Naive B cell (primary cell): ENCODE data around the gene HERPUD1. TPM values are rescaled to one million over a fixed set of nuclear protein-coding genes. Genes with fewer than 3 reads are reported as not detected.

Experiments
- ATAC-seq, 2 donors: fragments of 150-1000 bp; cut with Tn5 transposase; 2 replicates each; pipeline ENCODE4 v1.10.0; 2021; ENCODE audit warnings: low read depth in 2 of 2, mild to moderate bottlenecking in 2 of 2, moderate library complexity in 2 of 2
- DNase-seq: peaks from one replicate; pipeline ENCODE4 v3.0.0; 2022
- H3K27ac Mint-ChIP-seq, 6 donors: one replicate each; pipeline ENCODE4 v1.8.0; 2020 to 2022; ENCODE audit warnings: mild to moderate bottlenecking in 6 of 6, mixed read lengths in 6 of 6, moderate library complexity in 5 of 6, inconsistent platforms in 2 of 6
- H3K27me3 Mint-ChIP-seq, 3 donors: one replicate each; pipeline ENCODE4 v1.8.0; 2021 to 2022; ENCODE audit warnings: mixed read lengths in 3 of 3, mild to moderate bottlenecking in 1 of 3
- H3K36me3 Mint-ChIP-seq, 2 donors: one replicate each; pipeline ENCODE4 v1.8.0; 2020 to 2022; ENCODE audit warnings: mixed read lengths in 2 of 2, inconsistent platforms in 1 of 2, mild to moderate bottlenecking in 1 of 2
- H3K4me1 Mint-ChIP-seq, 3 donors: one replicate each; pipeline ENCODE4 v1.8.0; 2020 to 2022; ENCODE audit warnings: mixed read lengths in 3 of 3, inconsistent platforms in 1 of 3, mild to moderate bottlenecking in 1 of 3, moderate library complexity in 1 of 3
- H3K4me3 Mint-ChIP-seq, 8 donors: one replicate each; pipeline ENCODE4 v1.8.0; 2020 to 2022; ENCODE audit warnings: mild to moderate bottlenecking in 8 of 8, mixed read lengths in 8 of 8, moderate library complexity in 8 of 8, inconsistent platforms in 2 of 8
- H3K9me3 Mint-ChIP-seq, 7 donors: one replicate each; pipeline ENCODE4 v1.8.0; 2020 to 2022; ENCODE audit warnings: mixed read lengths in 7 of 7, mild to moderate bottlenecking in 5 of 7, inconsistent platforms in 2 of 7, moderate library complexity in 1 of 7
- polyA plus RNA-seq, 6 donors: library from polyadenylated mRNA; unstranded; fragments of 300-500 nt; fragmentation: Illumina TruSeq; gene quantifications; one replicate each; pipeline ENCODE4 v1.2.3, GENCODE V29; 2021; ENCODE audit warnings: low read depth in 6 of 6

HERPUD1 gene
- polyA plus RNA-seq, 6 donors from 2014 or later = 235 to 1,138 (median 264) TPM

DNA sequence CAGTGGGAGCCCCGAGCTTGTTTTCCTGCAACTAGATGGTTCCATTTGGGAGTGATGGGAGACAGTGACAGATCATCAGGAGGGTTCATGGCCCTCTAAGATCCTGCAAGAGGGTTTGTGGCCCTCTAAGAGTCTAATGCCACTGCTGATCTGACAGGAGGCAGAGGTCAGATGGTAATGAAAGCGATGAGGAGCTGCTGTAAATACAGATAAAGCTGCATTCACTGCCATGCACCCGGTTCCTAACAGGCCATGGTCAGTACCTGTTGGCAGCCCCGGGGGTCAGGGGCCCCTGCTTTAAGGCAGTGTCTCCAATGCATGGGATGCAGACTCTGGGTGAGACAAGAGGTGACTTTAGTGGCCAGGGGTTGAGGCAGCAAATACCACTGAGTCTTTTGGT, 36.1 kb upstream of the HERPUD1 start:
- H3K36me3 Mint-ChIP-seq = no peaks in the 10 kb centered on the region
- H3K4me1 Mint-ChIP-seq = peaks cover 21 to 41% (median 31%) of the 10 kb centered on the region in 3 donors
- H3K9me3 Mint-ChIP-seq = peaks cover 0 to 2% (median 0%) of the 10 kb centered on the region in 7 donors
- H3K27ac Mint-ChIP-seq = peak overlapping the region in 1 of 6 donors; percentile 68
- no peak overlapping the region for H3K4me3 Mint-ChIP-seq
- H3K27me3 Mint-ChIP-seq = peaks cover 0 to 1% (median 0%) of the 10 kb centered on the region in 3 donors
- ATAC-seq (no peak), DNase-seq (no peak)

DNA sequence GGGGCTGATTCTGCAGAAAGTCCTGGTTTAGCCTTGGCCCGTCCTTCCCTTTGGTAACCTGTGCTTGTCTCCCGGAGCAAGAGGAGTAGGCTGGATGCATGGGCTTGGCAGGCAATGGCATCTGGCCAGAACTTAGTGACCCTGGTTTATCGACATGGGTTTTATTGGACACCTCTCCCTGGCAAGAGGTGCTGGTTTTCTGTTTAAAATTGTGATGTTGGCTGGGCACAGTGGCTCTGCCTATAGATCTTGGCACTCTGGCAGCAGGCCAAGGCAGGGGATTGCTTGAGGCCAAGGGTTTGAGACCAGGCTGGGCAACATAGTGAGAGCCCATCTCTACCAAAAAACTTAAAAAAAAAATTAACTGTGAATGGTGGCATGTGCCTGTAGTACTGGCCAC, 35.7 kb upstream of the HERPUD1 start:
- ATAC-seq = no peak
- peaks cover 26 to 45% (median 35%) of the 10 kb centered on the region in 3 donors for H3K4me1 Mint-ChIP-seq
- no peak for DNase-seq
- H3K27me3 Mint-ChIP-seq = peaks cover 0 to 5% (median 0%) of the 10 kb centered on the region in 3 donors
- peak overlapping the region in 3 of 6 donors; percentile 6 to 82 (median 39) for H3K27ac Mint-ChIP-seq
- no peak overlapping the region for H3K4me3 Mint-ChIP-seq
- H3K36me3 Mint-ChIP-seq = no peaks in the 10 kb centered on the region
- peaks cover 0 to 2% (median 0%) of the 10 kb centered on the region in 7 donors for H3K9me3 Mint-ChIP-seq

DNA sequence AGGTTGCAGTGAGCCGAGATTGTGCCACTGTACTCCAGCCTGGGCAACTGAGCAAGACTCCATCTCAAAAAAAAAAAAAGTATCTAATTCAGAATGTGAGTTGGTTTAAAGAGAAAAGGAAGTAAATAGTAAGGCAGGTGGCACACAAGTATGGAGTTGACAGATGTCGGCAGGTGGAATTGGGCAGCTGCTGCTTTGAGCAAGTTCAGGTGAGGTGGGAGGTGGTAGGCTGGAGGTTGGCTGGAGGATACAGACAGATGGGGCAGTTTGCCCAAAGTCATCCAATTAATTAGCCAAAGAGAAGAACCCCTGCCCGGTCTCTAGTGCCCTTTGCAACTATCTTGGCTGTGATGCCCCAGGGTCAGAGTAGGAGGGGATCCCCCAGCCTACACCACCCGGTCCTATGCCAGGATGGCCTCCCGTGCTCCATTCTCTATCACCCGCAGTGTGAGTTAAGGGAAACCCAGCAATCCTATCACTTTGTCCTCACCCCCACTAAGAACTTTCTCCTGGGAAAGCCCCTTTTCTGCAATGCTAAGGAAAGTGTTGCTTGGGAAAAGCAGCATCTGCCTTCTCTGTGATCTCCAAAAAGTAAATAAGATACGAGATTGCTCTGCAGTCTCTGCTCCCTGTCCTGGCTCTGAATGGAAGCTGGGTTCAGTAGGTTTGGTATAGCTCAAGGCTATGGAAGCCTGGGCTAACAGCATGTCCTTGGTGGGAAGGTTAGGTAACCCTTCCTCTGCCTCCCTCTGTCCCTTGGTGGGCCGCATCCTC, 34.7 kb upstream of the HERPUD1 start:
- H3K4me1 Mint-ChIP-seq = peaks cover 26 to 49% (median 43%) of the 10 kb centered on the region in 3 donors
- H3K27ac Mint-ChIP-seq = peak overlapping the region in 4 of 6 donors; percentile 24 to 89 (median 67)
- H3K36me3 Mint-ChIP-seq = no peaks in the 10 kb centered on the region
- DNase-seq (no peak), ATAC-seq (no peak)
- H3K9me3 Mint-ChIP-seq = peaks cover 0 to 2% (median 0%) of the 10 kb centered on the region in 7 donors
- H3K27me3 Mint-ChIP-seq = peaks cover 0 to 6% (median 0%) of the 10 kb centered on the region in 3 donors
- peak overlapping the region in 1 of 8 donors; percentile 76 for H3K4me3 Mint-ChIP-seq

DNA sequence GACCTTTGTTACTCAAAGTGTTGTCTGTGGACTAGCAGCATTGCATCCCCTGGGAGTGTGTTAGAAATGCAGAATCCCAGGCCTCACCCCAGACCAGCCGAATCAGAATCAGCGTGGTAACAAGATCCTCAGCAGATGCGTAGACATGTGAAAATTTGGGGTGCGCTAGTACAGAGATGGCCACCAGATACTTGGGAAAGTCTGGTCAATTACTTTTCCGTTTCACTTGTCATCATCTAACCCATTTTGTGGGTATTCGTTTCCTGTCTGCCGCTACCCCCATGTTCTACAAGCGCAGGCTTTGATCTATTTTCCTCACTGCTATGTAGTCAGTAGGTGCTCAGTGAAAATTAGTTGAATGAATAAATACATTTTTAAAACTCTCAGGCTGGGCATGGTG, 33.1 kb upstream of the HERPUD1 start:
- no peak for DNase-seq
- Mint-ChIP-seq H3K4me3 (peak overlapping the region in 2 of 8 donors; percentile 17 to 44), H3K27ac (peak overlapping the region in 3 of 6 donors; percentile 24 to 92 (median 81))

GRCh38 chr16:56903866-56904265, 28.1 kb upstream of the HERPUD1 start:
- Mint-ChIP-seq H3K4me1 (peaks cover 19 to 32% (median 31%) of the 10 kb centered on the region in 3 donors), H3K4me3 (no peak overlapping the region), H3K9me3 (peaks cover 0 to 4% (median 0%) of the 10 kb centered on the region in 7 donors), H3K36me3 (no peaks in the 10 kb centered on the region), H3K27me3 (peaks cover 0 to 6% (median 0%) of the 10 kb centered on the region in 3 donors), H3K27ac (peak overlapping the region in 2 of 6 donors; percentile 52 to 83)
- ATAC-seq = no peak
- DNase-seq = no peak

More for the DNA sequence above, 33.1 kb upstream of the HERPUD1 start:
- H3K9me3 Mint-ChIP-seq = no peaks in the 10 kb centered on the region
- peaks cover 0 to 6% (median 0%) of the 10 kb centered on the region in 3 donors for H3K27me3 Mint-ChIP-seq
- no peaks in the 10 kb centered on the region for H3K36me3 Mint-ChIP-seq
- no peak for ATAC-seq
- H3K4me1 Mint-ChIP-seq = peaks cover 26 to 49% (median 46%) of the 10 kb centered on the region in 3 donors

GRCh38 chr16:56907401-56907800, 24.5 kb upstream of the HERPUD1 start:
- no peak for ATAC-seq
- H3K4me3 Mint-ChIP-seq = no peak overlapping the region
- peaks cover 0 to 4% (median 0%) of the 10 kb centered on the region in 7 donors for H3K9me3 Mint-ChIP-seq
- H3K27ac Mint-ChIP-seq = peak overlapping the region in 3 of 6 donors; percentile 45 to 85 (median 72)
- H3K36me3 Mint-ChIP-seq = no peaks in the 10 kb centered on the region
- DNase-seq = no peak
- H3K4me1 Mint-ChIP-seq = peaks cover 24 to 38% (median 33%) of the 10 kb centered on the region in 3 donors
- H3K27me3 Mint-ChIP-seq = no peaks in the 10 kb centered on the region

- Mint-ChIP-seq H3K9me3 (peaks cover 0 to 4% (median 0%) of the 10 kb centered on the region in 7 donors), H3K27ac (peak overlapping the region; percentile 70 to 100 (median 100)), H3K4me1 (peaks cover 43 to 56% (median 55%) of the 10 kb centered on the region in 3 donors), H3K36me3 (no peaks in the 10 kb centered on the region), H3K4me3 (peak overlapping the region in 1 of 8 donors; percentile 67), H3K27me3 (no peaks in the 10 kb centered on the region)
- DNase-seq (no peak), ATAC-seq (no peak)
Measured at GRCh38 chr16:56909527-56909979, 22.4 kb upstream of the HERPUD1 start.

DNA sequence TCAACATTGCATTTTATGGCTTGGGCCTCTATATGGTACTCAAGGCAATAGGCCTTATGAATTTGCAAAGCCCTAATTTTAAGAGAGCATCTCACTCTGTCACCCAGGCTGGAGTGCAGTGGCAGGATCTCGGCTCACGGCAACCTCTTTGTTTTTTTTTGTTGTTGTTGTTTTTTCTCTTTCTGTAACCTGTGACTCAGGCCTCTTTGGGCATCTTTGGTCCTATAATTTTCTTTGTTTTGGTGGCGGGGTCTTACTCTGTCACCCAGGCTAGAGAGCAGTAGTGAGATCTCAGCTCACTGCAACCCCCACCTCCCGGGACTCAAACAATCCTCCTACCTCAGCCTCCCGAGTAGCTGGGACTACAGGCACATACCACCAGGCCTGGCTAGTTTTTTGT, 21.8 kb upstream of the HERPUD1 start:
- ATAC-seq (no peak), DNase-seq (no peak)
- Mint-ChIP-seq H3K27me3 (no peaks in the 10 kb centered on the region), H3K36me3 (no peaks in the 10 kb centered on the region), H3K9me3 (peaks cover 0 to 5% (median 0%) of the 10 kb centered on the region in 7 donors), H3K4me1 (peaks cover 46 to 62% (median 60%) of the 10 kb centered on the region in 3 donors), H3K4me3 (peak overlapping the region in 4 of 8 donors; percentile 15 to 91 (median 58)), H3K27ac (peak overlapping the region; percentile 99 to 100 (median 100))

GRCh38 chr16:56910654-56911539, 21.0 kb upstream of the HERPUD1 start:
- Mint-ChIP-seq H3K4me3 (peak overlapping the region; percentile 48 to 91 (median 82)), H3K27ac (peak overlapping the region; percentile 99 to 100 (median 100)), H3K27me3 (no peaks in the 10 kb centered on the region), H3K4me1 (peaks cover 47 to 66% (median 62%) of the 10 kb centered on the region in 3 donors), H3K36me3 (no peaks in the 10 kb centered on the region), H3K9me3 (peaks cover 0 to 5% (median 0%) of the 10 kb centered on the region in 7 donors)
- no peak for DNase-seq
- ATAC-seq = no peak

GRCh38 chr16:56911771-56912571, 20.0 kb upstream of the HERPUD1 start:
- peaks cover under 1 to 3% of the 10 kb centered on the region in 2 donors for H3K36me3 Mint-ChIP-seq
- H3K4me3 Mint-ChIP-seq = peak overlapping the region; percentile 39 to 91 (median 82)
- peak overlapping the region; percentile 99 to 100 (median 100) for H3K27ac Mint-ChIP-seq
- peaks cover 0 to 6% (median 0%) of the 10 kb centered on the region in 7 donors for H3K9me3 Mint-ChIP-seq
- H3K27me3 Mint-ChIP-seq = no peaks in the 10 kb centered on the region
- peaks cover 56 to 77% (median 73%) of the 10 kb centered on the region in 3 donors for H3K4me1 Mint-ChIP-seq
- DNase-seq = peak; percentile 88
- peak; percentile 79 to 83 for ATAC-seq

DNA sequence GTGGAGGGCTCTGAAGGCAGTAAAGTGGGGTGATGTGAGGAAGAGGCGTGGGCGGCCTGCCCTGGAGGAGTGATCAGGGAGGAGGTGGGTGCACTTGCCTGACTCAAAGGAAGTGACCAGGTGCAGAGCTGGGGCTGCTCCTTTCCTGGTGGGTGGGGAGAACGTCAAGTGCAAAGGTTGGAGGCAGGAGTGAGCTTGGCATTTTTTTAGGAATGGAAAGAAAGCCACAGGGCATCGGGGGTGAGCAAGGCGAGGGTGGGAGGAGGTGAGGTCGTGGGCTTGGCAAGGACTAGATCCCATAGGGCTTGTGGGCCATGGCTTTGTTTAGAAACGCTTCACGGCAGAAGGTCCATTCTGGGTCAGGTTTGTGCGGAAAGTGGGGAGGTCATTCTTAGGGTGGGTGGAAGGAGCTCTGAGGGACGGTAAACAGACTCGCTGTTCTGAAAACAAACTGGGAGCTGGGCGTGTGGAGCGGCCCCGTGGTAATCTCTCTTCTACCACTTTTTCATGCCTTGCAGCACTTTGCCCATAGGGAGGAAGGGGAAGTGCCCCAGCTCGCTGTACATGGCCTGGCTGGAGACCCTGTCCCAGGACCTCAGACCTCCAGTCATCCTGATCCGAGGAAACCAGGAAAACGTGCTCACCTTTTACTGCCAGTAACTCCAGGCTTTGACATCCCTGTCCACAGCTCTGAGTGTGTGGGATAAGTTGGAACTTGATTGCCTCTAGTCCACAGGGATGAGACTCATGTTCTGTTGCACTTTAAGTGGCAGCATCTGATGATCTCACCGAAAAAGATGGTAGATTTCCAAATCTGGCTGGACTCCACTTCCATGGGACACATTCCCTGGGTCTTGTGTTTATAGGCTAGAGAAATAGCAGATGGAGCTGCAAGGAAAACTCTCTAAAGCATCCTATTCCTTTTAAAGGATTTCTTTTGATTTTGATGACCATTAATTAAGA, 18.9 kb upstream of the HERPUD1 start:
- peaks cover 67 to 88% (median 84%) of the 10 kb centered on the region in 3 donors for H3K4me1 Mint-ChIP-seq
- H3K9me3 Mint-ChIP-seq = peaks cover 0 to 12% (median 2%) of the 10 kb centered on the region in 7 donors
- peak overlapping the region; percentile 20 to 91 (median 74) for H3K4me3 Mint-ChIP-seq
- peaks cover 6 to 9% of the 10 kb centered on the region in 2 donors for H3K36me3 Mint-ChIP-seq
- DNase-seq (no peak), ATAC-seq (no peak)
- no peaks in the 10 kb centered on the region for H3K27me3 Mint-ChIP-seq
- H3K27ac Mint-ChIP-seq = peak overlapping the region; percentile 99 to 100 (median 100)
